Ishikawa (cell line): ENCODE data around the gene PTPDC1.

ENCODE experiments used
- CEBPB ChIP-seq: IDR thresholded peaks from 2 replicates; pipeline ENCODE4 v1.6.1; 2012
- CREB1 ChIP-seq: IDR thresholded peaks from 2 replicates; pipeline ENCODE4 v1.6.1; 2012; ENCODE audit warnings: low read depth
- EGR1 ChIP-seq: IDR thresholded peaks from 2 replicates; pipeline ENCODE4 v1.6.1; 2012
- EP300 ChIP-seq: IDR thresholded peaks from 2 replicates; pipeline ENCODE4 v1.6.1; 2012; ENCODE audit warnings: borderline replicate concordance
- FOXM1 ChIP-seq: IDR thresholded peaks from 2 replicates; pipeline ENCODE4 v1.6.1; 2012; ENCODE audit warnings: low read depth, borderline replicate concordance
- MAX ChIP-seq: IDR thresholded peaks from 2 replicates; pipeline ENCODE4 v1.6.1; 2012
- RAD21 ChIP-seq: IDR thresholded peaks from 2 replicates; pipeline ENCODE4 v1.6.1; 2012; ENCODE audit warnings: low read depth
- REST ChIP-seq: IDR thresholded peaks from 2 replicates; pipeline ENCODE4 v1.6.1; 2012; ENCODE audit warnings: low read depth, mild to moderate bottlenecking
- TAF1 ChIP-seq: IDR thresholded peaks from 2 replicates; pipeline ENCODE4 v1.6.1; 2012; ENCODE audit warnings: low read depth, mild to moderate bottlenecking
- TCF12 ChIP-seq: IDR thresholded peaks from 2 replicates; pipeline ENCODE4 v1.6.1; 2012; ENCODE audit warnings: low read depth
- YY1 ChIP-seq: IDR thresholded peaks from 2 replicates; pipeline ENCODE4 v1.6.1; 2012; ENCODE audit warnings: low read depth
- TF ChIP-seq, protein P1 (sequence below): IDR thresholded peaks from 2 replicates; pipeline ENCODE4 v1.6.1; 2012

GRCh38 chr9:94039786-94040185, 44.5 kb upstream of the PTPDC1 start:
- TF ChIP-seq, protein P1, sequence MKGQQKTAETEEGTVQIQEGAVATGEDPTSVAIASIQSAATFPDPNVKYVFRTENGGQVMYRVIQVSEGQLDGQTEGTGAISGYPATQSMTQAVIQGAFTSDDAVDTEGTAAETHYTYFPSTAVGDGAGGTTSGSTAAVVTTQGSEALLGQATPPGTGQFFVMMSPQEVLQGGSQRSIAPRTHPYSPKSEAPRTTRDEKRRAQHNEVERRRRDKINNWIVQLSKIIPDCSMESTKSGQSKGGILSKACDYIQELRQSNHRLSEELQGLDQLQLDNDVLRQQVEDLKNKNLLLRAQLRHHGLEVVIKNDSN = no peak
- no peak for TF ChIP-seq CEBPB
- TF ChIP-seq CREB1 = no peak
- TF ChIP-seq FOXM1 = no peak
- TF ChIP-seq REST = no peak
- no peak for TF ChIP-seq EP300
- no peak for TF ChIP-seq MAX
- TF ChIP-seq YY1 = no peak
- TF ChIP-seq TAF1 = no peak
- no peak for TF ChIP-seq EGR1
- no peak for TF ChIP-seq RAD21
- no peak for TF ChIP-seq TCF12
